IgD-negative memory B cell (primary cell): ENCODE data around the gene IL1R2. TPM values are rescaled to one million over a fixed set of nuclear protein-coding genes. Genes with fewer than 3 reads are reported as not detected.

Experiments
- H3K27ac Mint-ChIP-seq, 3 donors: one replicate each; pipeline ENCODE4 v1.8.0; 2020 to 2022; ENCODE audit warnings: mild to moderate bottlenecking in 3 of 3, mixed read lengths in 3 of 3, moderate library complexity in 1 of 3
- H3K27me3 Mint-ChIP-seq: one replicate; pipeline ENCODE4 v1.8.0; 2021; ENCODE audit warnings: mixed read lengths
- H3K36me3 Mint-ChIP-seq: one replicate; pipeline ENCODE4 v1.8.0; 2020; ENCODE audit warnings: mild to moderate bottlenecking, mixed read lengths
- H3K4me1 Mint-ChIP-seq, 3 donors: one replicate each; pipeline ENCODE4 v1.8.0; 2020 to 2022; ENCODE audit warnings: mixed read lengths in 3 of 3, mild to moderate bottlenecking in 1 of 3
- H3K4me3 Mint-ChIP-seq, 4 donors: one replicate each; pipeline ENCODE4 v1.8.0; 2020 to 2022; ENCODE audit warnings: mild to moderate bottlenecking in 4 of 4, mixed read lengths in 4 of 4, moderate library complexity in 3 of 4
- H3K9me3 Mint-ChIP-seq, 3 donors: one replicate each; pipeline ENCODE4 v1.8.0; 2020 to 2021; ENCODE audit warnings: mixed read lengths in 3 of 3, mild to moderate bottlenecking in 1 of 3
- polyA plus RNA-seq: library from polyadenylated mRNA; unstranded; fragments of 300-500 nt; fragmentation: Illumina TruSeq; gene quantifications from one replicate; pipeline ENCODE4 v1.2.3, GENCODE V29; 2021

The IL1R2 gene
- polyA plus RNA-seq, 1 donor from 2014 or later, result not detected

GRCh38 chr2:102014041-102014345, 22.2 kb downstream of the IL1R2 start:
- H3K36me3 Mint-ChIP-seq, result no peaks in the 10 kb centered on the region
- no peak overlapping the region for H3K4me3 Mint-ChIP-seq
- no peaks in the 10 kb centered on the region for H3K27me3 Mint-ChIP-seq
- peak overlapping the region in 1 of 3 donors; percentile 57 for H3K27ac Mint-ChIP-seq
- H3K9me3 Mint-ChIP-seq, result peaks cover 0 to 8% (median 5%) of the 10 kb centered on the region in 3 donors
- H3K4me1 Mint-ChIP-seq, result peaks cover 0 to 5% (median 5%) of the 10 kb centered on the region in 3 donors

DNA sequence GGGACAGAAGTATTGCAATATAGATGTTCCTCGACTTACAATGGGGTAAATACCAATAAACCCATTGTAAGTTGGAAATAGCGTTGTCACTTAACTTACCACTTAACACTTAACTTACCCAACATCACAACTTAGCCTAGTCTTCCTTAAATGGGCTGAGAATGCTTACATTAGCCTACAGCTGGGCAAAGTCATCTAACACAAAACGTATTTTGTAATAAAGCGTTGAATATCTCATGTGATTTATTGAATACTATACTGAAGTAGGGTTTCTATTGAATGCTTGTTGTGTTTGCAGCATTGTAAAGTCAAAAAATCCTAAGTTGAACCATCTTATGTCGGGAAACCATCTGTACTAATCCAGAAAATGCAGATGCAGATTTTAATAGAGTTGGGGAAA, 23.6 kb downstream of the IL1R2 start:
- Mint-ChIP-seq H3K9me3 (peaks cover 0 to 8% (median 5%) of the 10 kb centered on the region in 3 donors), H3K4me3 (no peak overlapping the region), H3K27ac (no peak overlapping the region), H3K27me3 (no peaks in the 10 kb centered on the region), H3K4me1 (peaks cover 0 to 5% (median 5%) of the 10 kb centered on the region in 3 donors), H3K36me3 (no peaks in the 10 kb centered on the region)

DNA sequence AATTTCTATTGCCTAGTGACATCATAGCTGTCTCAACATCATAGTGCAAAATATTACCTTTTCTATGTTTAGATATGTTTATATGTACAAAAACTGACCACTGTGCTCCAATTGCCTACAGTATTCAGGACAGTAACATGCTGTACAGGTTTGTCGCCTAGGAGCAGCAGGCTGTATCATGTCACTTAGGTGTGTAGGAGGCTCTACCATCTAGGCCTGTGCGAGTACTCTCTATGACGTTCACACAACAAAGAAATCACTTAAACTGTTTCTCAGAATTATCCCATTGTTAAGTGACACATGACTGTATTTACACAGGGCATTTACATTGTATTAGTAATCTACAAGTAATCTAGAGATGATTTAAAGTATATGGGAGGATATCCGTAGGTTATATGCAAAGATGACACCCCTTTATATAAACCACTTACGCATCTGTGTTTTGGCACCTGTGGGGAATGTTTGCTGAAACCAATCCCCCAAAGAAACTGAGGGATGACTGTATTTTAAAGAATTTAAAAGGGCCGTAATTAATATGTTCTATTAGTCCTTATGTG, 24.7 kb downstream of the IL1R2 start:
- H3K9me3 Mint-ChIP-seq, result peaks cover 0 to 8% (median 5%) of the 10 kb centered on the region in 3 donors
- no peak overlapping the region for H3K4me3 Mint-ChIP-seq
- no peaks in the 10 kb centered on the region for H3K36me3 Mint-ChIP-seq
- peaks cover 0 to 2% (median 2%) of the 10 kb centered on the region in 3 donors for H3K4me1 Mint-ChIP-seq
- no peak overlapping the region for H3K27ac Mint-ChIP-seq
- H3K27me3 Mint-ChIP-seq, result peaks cover under 1% of the 10 kb centered on the region

DNA sequence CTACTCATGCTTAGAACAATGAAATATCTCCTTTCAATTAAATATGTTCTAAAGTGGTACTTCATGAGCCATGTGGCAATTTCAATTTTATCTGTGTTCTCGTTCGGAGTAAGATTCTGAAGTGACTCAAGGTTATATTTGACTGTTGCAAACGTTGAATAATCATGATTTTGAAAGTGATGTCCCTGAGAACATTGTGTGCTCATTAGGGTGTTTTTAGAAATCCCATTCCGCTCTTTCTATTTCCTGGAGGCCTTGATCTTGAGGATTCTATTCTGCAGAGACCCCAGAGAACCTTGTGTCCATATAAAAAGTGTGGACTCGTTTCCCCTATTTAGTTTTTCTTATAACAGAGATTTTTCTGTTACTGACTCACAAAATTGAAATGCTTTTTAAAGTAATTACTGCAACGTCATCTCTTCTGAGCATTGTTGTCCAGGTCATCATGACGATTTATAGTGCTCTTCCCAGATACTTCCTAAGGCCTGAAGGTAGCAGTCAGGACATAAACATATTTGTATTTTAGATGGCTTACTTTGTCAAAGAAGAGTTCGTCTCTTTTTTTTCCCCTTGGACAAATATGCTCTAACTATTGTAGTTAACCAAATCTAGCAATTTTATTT, 27.2 kb downstream of the IL1R2 start:
- H3K36me3 Mint-ChIP-seq, result no peaks in the 10 kb centered on the region
- H3K4me1 Mint-ChIP-seq, result peaks cover 0 to 4% (median 0%) of the 10 kb centered on the region in 3 donors
- no peak overlapping the region for H3K4me3 Mint-ChIP-seq
- no peak overlapping the region for H3K27ac Mint-ChIP-seq
- peaks cover 0 to under 1% (median 0%) of the 10 kb centered on the region in 3 donors for H3K9me3 Mint-ChIP-seq
- peaks cover 5% of the 10 kb centered on the region for H3K27me3 Mint-ChIP-seq

- Mint-ChIP-seq H3K27me3 (peaks cover 5% of the 10 kb centered on the region), H3K36me3 (no peaks in the 10 kb centered on the region), H3K4me1 (peaks cover 0 to 5% (median 0%) of the 10 kb centered on the region in 3 donors), H3K9me3 (no peaks in the 10 kb centered on the region), H3K27ac (no peak overlapping the region), H3K4me3 (no peak overlapping the region)
These were observed 28.9 kb downstream of the IL1R2 start for GRCh38 chr2:102020596-102021170.

- Mint-ChIP-seq H3K4me3 (no peak overlapping the region), H3K27me3 (peaks cover 5% of the 10 kb centered on the region), H3K36me3 (no peaks in the 10 kb centered on the region), H3K27ac (no peak overlapping the region), H3K9me3 (no peaks in the 10 kb centered on the region), H3K4me1 (peaks cover 0 to 6% (median 0%) of the 10 kb centered on the region in 3 donors)
These were observed 30.0 kb downstream of the IL1R2 start for GRCh38 chr2:102021779-102022178.

GRCh38 chr2:102022884-102023539, 31.3 kb downstream of the IL1R2 start:
- no peaks in the 10 kb centered on the region for H3K36me3 Mint-ChIP-seq
- H3K27ac Mint-ChIP-seq, result no peak overlapping the region
- peaks cover 5% of the 10 kb centered on the region for H3K27me3 Mint-ChIP-seq
- H3K4me1 Mint-ChIP-seq, result peaks cover 0 to 6% (median 0%) of the 10 kb centered on the region in 3 donors
- H3K9me3 Mint-ChIP-seq, result no peaks in the 10 kb centered on the region
- H3K4me3 Mint-ChIP-seq, result peak overlapping the region in 1 of 4 donors; percentile 26

DNA sequence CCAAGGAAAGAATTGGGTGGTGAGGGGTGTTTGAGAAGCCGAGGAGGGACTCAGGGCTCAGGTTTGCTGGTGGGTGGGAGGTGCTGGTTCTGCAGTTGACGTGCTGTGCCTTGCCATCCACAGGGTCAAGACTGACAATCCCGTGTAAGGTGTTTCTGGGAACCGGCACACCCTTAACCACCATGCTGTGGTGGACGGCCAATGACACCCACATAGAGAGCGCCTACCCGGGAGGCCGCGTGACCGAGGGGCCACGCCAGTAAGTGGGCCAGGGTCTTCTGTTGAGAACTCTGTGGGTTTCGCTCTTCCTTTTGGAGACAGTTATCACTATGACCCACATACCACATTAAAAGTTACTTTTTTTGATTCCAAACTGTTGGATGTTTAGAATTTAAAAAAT, 32.6 kb downstream of the IL1R2 start:
- no peak overlapping the region for H3K27ac Mint-ChIP-seq
- H3K4me1 Mint-ChIP-seq, result peaks cover 0 to 6% (median 0%) of the 10 kb centered on the region in 3 donors
- no peaks in the 10 kb centered on the region for H3K9me3 Mint-ChIP-seq
- peaks cover 5% of the 10 kb centered on the region for H3K27me3 Mint-ChIP-seq
- H3K36me3 Mint-ChIP-seq, result no peaks in the 10 kb centered on the region
- no peak overlapping the region for H3K4me3 Mint-ChIP-seq

- H3K9me3 Mint-ChIP-seq, result no peaks in the 10 kb centered on the region
- peaks cover 5% of the 10 kb centered on the region for H3K27me3 Mint-ChIP-seq
- H3K4me1 Mint-ChIP-seq, result peaks cover 0 to 6% (median 0%) of the 10 kb centered on the region in 3 donors
- no peak overlapping the region for H3K4me3 Mint-ChIP-seq
- no peaks in the 10 kb centered on the region for H3K36me3 Mint-ChIP-seq
- no peak overlapping the region for H3K27ac Mint-ChIP-seq
These were observed 33.3 kb downstream of the IL1R2 start for GRCh38 chr2:102025016-102025501.

- H3K27me3 Mint-ChIP-seq, result peaks cover 5% of the 10 kb centered on the region
- no peak overlapping the region for H3K4me3 Mint-ChIP-seq
- no peak overlapping the region for H3K27ac Mint-ChIP-seq
- no peaks in the 10 kb centered on the region for H3K36me3 Mint-ChIP-seq
- no peaks in the 10 kb centered on the region for H3K9me3 Mint-ChIP-seq
- peaks cover 0 to 4% (median 0%) of the 10 kb centered on the region in 3 donors for H3K4me1 Mint-ChIP-seq
These were observed 34.0 kb downstream of the IL1R2 start for GRCh38 chr2:102025583-102026267.

- peaks cover 0 to 4% (median 0%) of the 10 kb centered on the region in 3 donors for H3K4me1 Mint-ChIP-seq
- no peaks in the 10 kb centered on the region for H3K36me3 Mint-ChIP-seq
- H3K27ac Mint-ChIP-seq, result no peak overlapping the region
- no peaks in the 10 kb centered on the region for H3K9me3 Mint-ChIP-seq
- H3K4me3 Mint-ChIP-seq, result no peak overlapping the region
- H3K27me3 Mint-ChIP-seq, result peaks cover 3% of the 10 kb centered on the region
These were observed 35.5 kb downstream of the IL1R2 start for GRCh38 chr2:102027036-102027980.

- no peak overlapping the region for H3K4me3 Mint-ChIP-seq
- peaks cover 3% of the 10 kb centered on the region for H3K27me3 Mint-ChIP-seq
- peaks cover 4 to 7% (median 4%) of the 10 kb centered on the region in 3 donors for H3K4me1 Mint-ChIP-seq
- H3K27ac Mint-ChIP-seq, result no peak overlapping the region
- H3K36me3 Mint-ChIP-seq, result no peaks in the 10 kb centered on the region
- H3K9me3 Mint-ChIP-seq, result no peaks in the 10 kb centered on the region
These were observed 36.7 kb downstream of the IL1R2 start for GRCh38 chr2:102028470-102028869.

DNA sequence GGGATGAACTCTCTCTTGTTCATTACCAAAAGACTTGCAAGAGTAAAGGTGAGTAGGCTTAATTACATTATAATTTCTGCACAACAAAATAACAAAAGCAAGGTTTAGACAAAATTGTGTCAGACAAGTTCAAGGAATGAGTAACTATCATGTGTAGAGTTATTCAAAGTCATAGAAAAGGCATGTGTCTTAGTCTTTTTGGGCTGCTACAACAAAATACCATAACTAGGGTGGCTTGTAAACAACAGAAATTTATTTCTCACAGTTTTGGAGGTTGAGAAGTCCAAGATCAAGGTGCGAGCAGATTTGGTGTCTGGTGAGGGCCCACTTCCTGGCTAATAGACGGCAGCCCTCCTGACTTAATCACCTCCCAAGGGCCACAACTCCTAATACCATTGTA, 37.6 kb downstream of the IL1R2 start:
- Mint-ChIP-seq H3K9me3 (no peaks in the 10 kb centered on the region), H3K36me3 (no peaks in the 10 kb centered on the region), H3K4me1 (peaks cover 9 to 12% (median 9%) of the 10 kb centered on the region in 3 donors), H3K4me3 (no peak overlapping the region), H3K27ac (no peak overlapping the region), H3K27me3 (peaks cover 2% of the 10 kb centered on the region)

DNA sequence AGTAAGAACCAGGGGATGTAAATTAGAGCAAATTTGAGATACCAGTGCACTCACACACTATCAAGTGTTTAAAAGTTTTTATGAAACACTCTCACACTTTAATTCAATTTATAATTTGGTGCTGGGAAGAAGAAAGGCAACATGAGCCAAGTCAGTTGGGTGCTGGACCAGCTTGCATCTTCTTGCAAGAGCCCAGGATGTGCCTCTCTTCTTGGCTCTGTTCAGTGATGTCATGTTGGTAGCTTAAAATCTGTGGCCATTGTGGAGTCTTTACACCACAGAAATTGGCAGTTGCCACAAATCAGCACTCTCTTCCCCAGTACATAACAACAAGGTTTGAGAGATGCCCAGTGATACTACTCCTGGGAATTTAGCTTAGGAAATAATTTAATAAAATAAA, 38.2 kb downstream of the IL1R2 start:
- H3K4me3 Mint-ChIP-seq, result no peak overlapping the region
- peaks cover 2% of the 10 kb centered on the region for H3K27me3 Mint-ChIP-seq
- H3K27ac Mint-ChIP-seq, result no peak overlapping the region
- H3K9me3 Mint-ChIP-seq, result no peaks in the 10 kb centered on the region
- no peaks in the 10 kb centered on the region for H3K36me3 Mint-ChIP-seq
- H3K4me1 Mint-ChIP-seq, result peaks cover 9 to 15% (median 9%) of the 10 kb centered on the region in 3 donors
